C4-2B (cell line): Measurements from ENCODE around the gene SSBP1.
"Not testable (repeated sequence)": the region's sequence is repeated elsewhere in the genome, so short reads cannot be mapped to it uniquely, and the experiment has no call there.

Experiments used
- CTCF ChIP-seq: fragments of 450-650 bp; conservative IDR thresholded peaks from 2 replicates; pipeline ENCODE4 v1.5.1; 2017; ENCODE audit warnings: mild to moderate bottlenecking
- ZFX ChIP-seq: fragments of 450-650 bp; IDR thresholded peaks from 2 replicates; pipeline ENCODE4 v1.6.1; 2017

- TF ChIP-seq CTCF, ZFX: not testable (repeated sequence)
Observed at GRCh38 chr7:141770083-141770583, 32.0 kb downstream of the SSBP1 start.
